SW480 (cell line): ENCODE measurements around the gene VGLL4.

Experiments
- DNase-seq: peaks from one replicate; pipeline ENCODE4 v3.0.0-alpha.2; 2016; ENCODE audit warnings: low spot score

The VGLL4 gene

GRCh38 chr3:11548721-11549131 is 95.0 kb downstream of the VGLL4 start:
- no peak for DNase-seq

- DNase-seq: no peak
These were observed 96.2 kb downstream of the VGLL4 start for GRCh38 chr3:11547498-11547897.

- DNase-seq: no peak
These were observed 96.9 kb downstream of the VGLL4 start for GRCh38 chr3:11546657-11547302.

GRCh38 chr3:11545186-11545851 is 98.4 kb downstream of the VGLL4 start:
- DNase-seq: no peak

- DNase-seq: no peak
These were observed 99.1 kb downstream of the VGLL4 start for GRCh38 chr3:11544412-11545181.

- DNase-seq: no peak
These were observed 99.7 kb downstream of the VGLL4 start for GRCh38 chr3:11543948-11544387.

- no peak for DNase-seq
These were observed 100.4 kb downstream of the VGLL4 start for GRCh38 chr3:11543141-11543947.

GRCh38 chr3:11542551-11542950 is 101.2 kb downstream of the VGLL4 start:
- no peak for DNase-seq

- DNase-seq: no peak
These were observed 102.1 kb downstream of the VGLL4 start for GRCh38 chr3:11541321-11542303.

GRCh38 chr3:11539677-11540076 is 104.0 kb downstream of the VGLL4 start:
- DNase-seq: no peak

- DNase-seq: no peak
These were observed 104.5 kb downstream of the VGLL4 start for GRCh38 chr3:11539218-11539617.

- DNase-seq: no peak
These were observed 105.1 kb downstream of the VGLL4 start for GRCh38 chr3:11538581-11538980.

- DNase-seq: no peak
These were observed 106.6 kb downstream of the VGLL4 start for GRCh38 chr3:11536936-11537612.

GRCh38 chr3:11536132-11536935 is 107.4 kb downstream of the VGLL4 start:
- DNase-seq: no peak

GRCh38 chr3:11535243-11535960 is 108.3 kb downstream of the VGLL4 start:
- DNase-seq: no peak

- no peak for DNase-seq
These were observed 109.0 kb downstream of the VGLL4 start for GRCh38 chr3:11534793-11535101.

- no peak for DNase-seq
These were observed 109.5 kb downstream of the VGLL4 start for GRCh38 chr3:11534011-11534792.

GRCh38 chr3:11532931-11533391 is 110.8 kb downstream of the VGLL4 start:
- no peak for DNase-seq
